ENCODE data around the gene PSPH. TPM values are rescaled to one million over a fixed set of nuclear protein-coding genes. Genes with fewer than 3 reads are reported as not detected.
A peak's percentile ranks its signal among the peaks of the same experiment; 100 is the strongest.
"Not testable (repeated sequence)": the region's sequence is repeated elsewhere in the genome, so short reads cannot be mapped to it uniquely, and the experiment has no call there.

Gene PSPH
- total RNA-seq, 2 donors from 2014 or later: 8.0 to 11.6 TPM

- no peaks in the 10 kb centered on the region for H3K9me3 ChIP-seq
- H3K36me3 ChIP-seq: peaks cover 53% of the 10 kb centered on the region
- no peak for DNase-seq (ENCODE audit: low spot score)
- peak overlapping the region in 1 of 2 donors; percentile 87 for H3K4me3 ChIP-seq
- TF ChIP-seq, protein P1, sequence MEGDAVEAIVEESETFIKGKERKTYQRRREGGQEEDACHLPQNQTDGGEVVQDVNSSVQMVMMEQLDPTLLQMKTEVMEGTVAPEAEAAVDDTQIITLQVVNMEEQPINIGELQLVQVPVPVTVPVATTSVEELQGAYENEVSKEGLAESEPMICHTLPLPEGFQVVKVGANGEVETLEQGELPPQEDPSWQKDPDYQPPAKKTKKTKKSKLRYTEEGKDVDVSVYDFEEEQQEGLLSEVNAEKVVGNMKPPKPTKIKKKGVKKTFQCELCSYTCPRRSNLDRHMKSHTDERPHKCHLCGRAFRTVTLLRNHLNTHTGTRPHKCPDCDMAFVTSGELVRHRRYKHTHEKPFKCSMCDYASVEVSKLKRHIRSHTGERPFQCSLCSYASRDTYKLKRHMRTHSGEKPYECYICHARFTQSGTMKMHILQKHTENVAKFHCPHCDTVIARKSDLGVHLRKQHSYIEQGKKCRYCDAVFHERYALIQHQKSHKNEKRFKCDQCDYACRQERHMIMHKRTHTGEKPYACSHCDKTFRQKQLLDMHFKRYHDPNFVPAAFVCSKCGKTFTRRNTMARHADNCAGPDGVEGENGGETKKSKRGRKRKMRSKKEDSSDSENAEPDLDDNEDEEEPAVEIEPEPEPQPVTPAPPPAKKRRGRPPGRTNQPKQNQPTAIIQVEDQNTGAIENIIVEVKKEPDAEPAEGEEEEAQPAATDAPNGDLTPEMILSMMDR (IDR thresholded peaks at IDR 0.05): no peak
- H3K27me3 ChIP-seq: no peaks in the 10 kb centered on the region
- H3K27ac ChIP-seq: peak overlapping the region; percentile 88 to 95
- H3K4me1 ChIP-seq: peaks cover 0 to 18% of the 10 kb centered on the region in 2 donors
Observed at GRCh38 chr7:56063500-56063881, 12.2 kb upstream of the PSPH start.

- Histone ChIP-seq H3K36me3 (peaks cover 60% of the 10 kb centered on the region), H3K4me1 (peaks cover 0 to 18% of the 10 kb centered on the region in 2 donors), H3K4me3 (no peak overlapping the region), H3K27me3 (no peaks in the 10 kb centered on the region), H3K27ac (no peak overlapping the region), H3K9me3 (no peaks in the 10 kb centered on the region)
- no peak for DNase-seq (ENCODE audit: low spot score)
- TF ChIP-seq, protein P1 (IDR thresholded peaks at IDR 0.05): no peak
Observed at GRCh38 chr7:56062382-56062781, 11.1 kb upstream of the PSPH start.

- Histone ChIP-seq H3K9me3 (no peaks in the 10 kb centered on the region), H3K27ac (no peak overlapping the region), H3K4me3 (no peak overlapping the region), H3K36me3 (peaks cover 58% of the 10 kb centered on the region), H3K4me1 (peaks cover 0 to 33% of the 10 kb centered on the region in 2 donors), H3K27me3 (no peaks in the 10 kb centered on the region)
- TF ChIP-seq, protein P1 (IDR thresholded peaks at IDR 0.05): no peak
- DNase-seq (ENCODE audit: low spot score): no peak
Observed at GRCh38 chr7:56053993-56054392, 2.7 kb upstream of the PSPH start.

DNA sequence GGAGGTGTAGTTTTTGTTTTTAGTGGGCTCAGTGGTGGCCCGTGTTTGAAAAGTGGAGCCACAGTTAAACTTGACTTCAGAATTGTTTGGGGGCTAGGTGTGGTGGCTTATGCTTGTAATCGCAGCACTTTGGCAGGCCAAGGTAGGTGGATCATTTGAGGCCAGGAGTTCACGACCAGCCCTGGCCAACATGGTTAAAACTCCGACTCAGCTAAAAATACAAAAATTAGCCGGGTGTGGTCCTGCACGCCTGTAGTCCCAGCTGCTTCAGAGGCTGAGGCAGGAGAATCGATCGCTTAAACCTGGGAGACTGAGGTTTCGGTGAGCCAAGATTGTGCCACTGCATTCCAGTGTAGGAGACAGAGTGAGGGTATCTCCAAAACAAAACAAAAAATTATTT lies 2.1 kb upstream of the PSPH start:
- H3K36me3 ChIP-seq: peaks cover 52% of the 10 kb centered on the region
- TF ChIP-seq, protein P1 (IDR thresholded peaks at IDR 0.05): no peak
- no peaks in the 10 kb centered on the region for H3K27me3 ChIP-seq
- H3K4me1 ChIP-seq: peaks cover 0 to 38% of the 10 kb centered on the region in 2 donors
- no peaks in the 10 kb centered on the region for H3K9me3 ChIP-seq
- H3K27ac ChIP-seq: no peak overlapping the region
- DNase-seq (ENCODE audit: low spot score): no peak
- H3K4me3 ChIP-seq: no peak overlapping the region

DNA sequence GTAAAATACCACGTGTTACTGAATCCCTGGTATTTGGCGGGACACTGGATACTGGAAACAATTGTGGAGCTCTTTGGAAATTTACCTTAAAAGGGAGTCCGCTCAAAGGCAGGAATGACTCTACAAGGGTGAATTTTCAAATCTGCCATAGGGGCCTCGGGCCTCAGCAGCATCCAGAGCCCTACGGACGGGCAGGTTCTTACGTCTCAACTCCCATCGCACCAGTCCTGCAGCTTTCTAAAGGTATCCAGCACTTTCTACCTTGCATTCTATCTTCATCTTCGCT lies 248 bp downstream of the PSPH start:
- no peaks in the 10 kb centered on the region for H3K27me3 ChIP-seq
- H3K36me3 ChIP-seq: peaks cover 28% of the 10 kb centered on the region
- H3K9me3 ChIP-seq: no peaks in the 10 kb centered on the region
- peaks cover 0 to 44% of the 10 kb centered on the region in 2 donors for H3K4me1 ChIP-seq
- peak overlapping the region; percentile 88 to 90 for H3K27ac ChIP-seq
- H3K4me3 ChIP-seq: peak overlapping the region; percentile 76 to 82
- no peak for DNase-seq (ENCODE audit: low spot score)
- TF ChIP-seq, protein P1 (IDR thresholded peaks at IDR 0.05): no peak

DNA sequence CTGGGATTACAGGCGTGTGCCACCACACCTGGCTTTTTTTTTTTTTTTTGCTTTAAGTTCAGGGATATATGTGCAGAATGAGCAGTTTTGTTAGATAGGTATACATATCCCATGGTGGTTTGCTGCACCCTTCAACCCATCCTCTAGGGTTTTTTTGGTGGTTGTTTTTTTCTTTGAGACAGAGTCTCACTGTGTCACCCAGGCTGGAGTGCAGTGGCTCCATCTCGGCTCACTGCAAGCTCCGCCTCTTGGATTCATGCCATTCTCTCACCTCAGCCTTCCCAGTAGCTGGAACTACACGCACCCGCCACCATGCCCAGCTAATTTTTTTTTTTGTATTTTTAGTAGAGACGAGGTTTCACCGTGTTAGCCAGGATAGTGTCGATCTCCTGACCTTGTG lies 2.5 kb downstream of the PSPH start:
- H3K9me3 ChIP-seq; H3K36me3 ChIP-seq; H3K27me3 ChIP-seq; H3K4me3 ChIP-seq; DNase-seq (ENCODE audit: low spot score): not testable (repeated sequence)
- Histone ChIP-seq H3K27ac (peak overlapping the region in 1 of 2 donors; percentile 21), H3K4me1 (peaks cover 0 to 44% of the 10 kb centered on the region in 2 donors)

Data from right atrium auricular region (tissue), 2 donors.